ENCODE measurements around the gene PSME3. TPM values are rescaled to one million over a fixed set of nuclear protein-coding genes. Genes with fewer than 3 reads are reported as not detected.

The PSME3 gene
- total and polyA plus RNA-seq, 4 donors: 25.0 to 55.3 (median 39.8) TPM

Small RNAs within 50 kb of the gene (small RNA-seq; reads per million reads assigned to genes)
- gene MIR6781 (not detected), gene RNU6-287P (not detected)

Other genes starting within 250 kb of the PSME3 start
- 10 to 100 TPM; 41.1 to 44.3 TPM for gene RETREG3, start 224.0 kb upstream of the PSME3 start, total RNA-seq
- 10 to 100 TPM in 1 of 2 donors, 1 to 10 TPM in 1; 9.0 to 12.1 TPM for gene RETREG3, start 224.0 kb upstream of the PSME3 start, polyA plus RNA-seq
- 10 to 100 TPM; 12.5 to 51.1 TPM for gene TUBG1, start 223.7 kb upstream of the PSME3 start, total RNA-seq
- gene TUBG1, start 223.7 kb upstream of the PSME3 start, polyA plus RNA-seq: 10 to 100 TPM; 26.3 to 28.0 TPM
- gene TUBG2, start 174.1 kb upstream of the PSME3 start, total RNA-seq: 1 to 10 TPM; 1.4 to 5.0 TPM
- 10 to 100 TPM in 1 of 2 donors, 1 to 10 TPM in 1; 5.0 to 10.8 TPM for gene TUBG2, start 174.1 kb upstream of the PSME3 start, polyA plus RNA-seq
- 1 to 10 TPM; 4.2 to 8.5 TPM for gene PLEKHH3, start 156.4 kb upstream of the PSME3 start, total RNA-seq
- gene PLEKHH3, start 156.4 kb upstream of the PSME3 start, polyA plus RNA-seq: 10 to 100 TPM in 1 of 2 donors, 1 to 10 TPM in 1; 7.4 to 10.3 TPM
- gene CCR10, start 151.6 kb upstream of the PSME3 start, total RNA-seq: under 1 TPM; 0.05 to 0.42 TPM
- gene CCR10, start 151.6 kb upstream of the PSME3 start, polyA plus RNA-seq: under 1 TPM; 0.17 to 0.44 TPM
- gene CNTNAP1, start 150.9 kb upstream of the PSME3 start, total RNA-seq: under 1 TPM; 0.70 to 0.75 TPM
- under 1 TPM; 0.08 to 0.50 TPM for gene CNTNAP1, start 150.9 kb upstream of the PSME3 start, polyA plus RNA-seq
- 10 to 100 TPM; 15.4 to 18.3 TPM for gene EZH1, start 88.4 kb upstream of the PSME3 start, total RNA-seq
- gene EZH1, start 88.4 kb upstream of the PSME3 start, polyA plus RNA-seq: 1 to 10 TPM; 4.3 to 6.3 TPM
- 1 to 10 TPM in 1 of 2 donors, under 1 TPM in 1; 0.92 to 2.9 TPM for gene RAMP2, start 72.2 kb upstream of the PSME3 start, total RNA-seq
- 10 to 100 TPM in 1 of 2 donors, 1 to 10 TPM in 1; 7.3 to 17.2 TPM for gene RAMP2, start 72.2 kb upstream of the PSME3 start, polyA plus RNA-seq
- gene VPS25, start 59.9 kb upstream of the PSME3 start, total RNA-seq: 10 to 100 TPM; 40.9 to 43.0 TPM
- 10 to 100 TPM; 58.9 to 65.7 TPM for gene VPS25, start 59.9 kb upstream of the PSME3 start, polyA plus RNA-seq
- 1 to 10 TPM in 1 of 2 donors, under 1 TPM in 1; 0.33 to 7.5 TPM for gene WNK4, start 52.8 kb upstream of the PSME3 start, total RNA-seq
- gene WNK4, start 52.8 kb upstream of the PSME3 start, polyA plus RNA-seq: under 1 TPM; 0.40 to 0.60 TPM
- 10 to 100 TPM; 62.3 to 74.1 TPM for gene COA3, start 34.7 kb upstream of the PSME3 start, total RNA-seq
- gene COA3, start 34.7 kb upstream of the PSME3 start, polyA plus RNA-seq: 100 to 1,000 TPM; 132 to 294 TPM
- gene CNTD1, start 34.5 kb upstream of the PSME3 start, total RNA-seq: under 1 TPM in 1 of 2 donors, not detected in 1; 0.93 TPM
- under 1 TPM; 0.28 to 0.89 TPM for gene CNTD1, start 34.5 kb upstream of the PSME3 start, polyA plus RNA-seq
- gene BECN1, start 9.1 kb upstream of the PSME3 start, total RNA-seq: 10 to 100 TPM; 47.6 to 64.1 TPM
- gene BECN1, start 9.1 kb upstream of the PSME3 start, polyA plus RNA-seq: 10 to 100 TPM; 37.7 to 44.2 TPM
- 1 to 10 TPM in 1 of 2 donors, under 1 TPM in 1; 0.33 to 2.4 TPM for gene AOC2, start 11.2 kb downstream of the PSME3 start, total RNA-seq
- under 1 TPM; 0.17 to 0.50 TPM for gene AOC2, start 11.2 kb downstream of the PSME3 start, polyA plus RNA-seq
- 1 to 10 TPM; 2.4 to 6.9 TPM for gene AOC3, start 17.8 kb downstream of the PSME3 start, total RNA-seq
- gene AOC3, start 17.8 kb downstream of the PSME3 start, polyA plus RNA-seq: 10 to 100 TPM in 1 of 2 donors, 1 to 10 TPM in 1; 2.0 to 18.2 TPM
- 100 to 1,000 TPM in 1 of 2 donors, 10 to 100 TPM in 1; 23.8 to 271 TPM for gene G6PC1, start 67.4 kb downstream of the PSME3 start, total RNA-seq
- gene G6PC1, start 67.4 kb downstream of the PSME3 start, polyA plus RNA-seq: 100 to 1,000 TPM in 1 of 2 donors, 10 to 100 TPM in 1; 84.7 to 144 TPM
- 10 to 100 TPM in 1 of 2 donors, 1 to 10 TPM in 1; 8.2 to 17.8 TPM for gene AARSD1, start 131.1 kb downstream of the PSME3 start, total RNA-seq
- gene AARSD1, start 131.1 kb downstream of the PSME3 start, polyA plus RNA-seq: 10 to 100 TPM; 21.3 to 25.2 TPM
- gene PTGES3L, start 146.7 kb downstream of the PSME3 start, total RNA-seq: under 1 TPM; 0.08 to 0.19 TPM
- under 1 TPM in 1 of 2 donors, not detected in 1; 0.13 TPM for gene PTGES3L, start 146.7 kb downstream of the PSME3 start, polyA plus RNA-seq
- gene RUNDC1, start 147.2 kb downstream of the PSME3 start, total RNA-seq: 1 to 10 TPM; 5.6 to 8.1 TPM
- gene RUNDC1, start 147.2 kb downstream of the PSME3 start, polyA plus RNA-seq: 1 to 10 TPM; 2.9 to 3.2 TPM
- gene RPL27, start 165.0 kb downstream of the PSME3 start, total RNA-seq: 100 to 1,000 TPM; 188 to 422 TPM
- gene RPL27, start 165.0 kb downstream of the PSME3 start, polyA plus RNA-seq: 100 to 1,000 TPM; 463 to 928 TPM
- 10 to 100 TPM; 11.9 to 20.7 TPM for gene IFI35, start 173.4 kb downstream of the PSME3 start, total RNA-seq
- 10 to 100 TPM; 23.4 to 34.6 TPM for gene IFI35, start 173.4 kb downstream of the PSME3 start, polyA plus RNA-seq
- gene VAT1, start 189.0 kb downstream of the PSME3 start, total RNA-seq: 10 to 100 TPM; 16.3 to 18.7 TPM
- 10 to 100 TPM; 32.1 to 38.8 TPM for gene VAT1, start 189.0 kb downstream of the PSME3 start, polyA plus RNA-seq
- gene RND2, start 191.8 kb downstream of the PSME3 start, total RNA-seq: 1 to 10 TPM; 1.9 to 2.8 TPM
- 1 to 10 TPM; 2.1 to 2.4 TPM for gene RND2, start 191.8 kb downstream of the PSME3 start, polyA plus RNA-seq

Data from liver (tissue), 5 donors.